Mononuclear cell (primary cell): ENCODE data around the gene SHC3. TPM values are rescaled to one million over a fixed set of nuclear protein-coding genes. Genes with fewer than 3 reads are reported as not detected.

Experiments
- H3K27me3 ChIP-seq: 2 replicates; pipeline ENCODE4 v1.6.0; 2011; ENCODE audit warnings: low read length, control low read depth; ENCODE audit not compliant: insufficient read depth
- H3K4me1 ChIP-seq: 2 replicates; pipeline ENCODE4 v1.5.1; 2011; ENCODE audit warnings: mild to moderate bottlenecking, low read length, control low read depth; ENCODE audit not compliant: insufficient read depth
- H3K4me3 ChIP-seq: 2 replicates; pipeline ENCODE4 v1.5.1; 2011; ENCODE audit warnings: mild to moderate bottlenecking, low read length, moderate library complexity
- H3K9me3 ChIP-seq: 2 replicates; pipeline ENCODE4 v1.5.1; 2011; ENCODE audit warnings: low read depth, mild to moderate bottlenecking, control low read depth, low read length
- total RNA-seq: library from RNA; depleted of rRNA; stranded (reverse); fragments of >200 nt; gene quantifications from one replicate; pipeline ENCODE4 v1.2.3, GENCODE V29; 2012

Gene SHC3
- total RNA-seq, 1 donor: under 0.01 TPM

GRCh38 chr9:89115426-89115825 lies 63.2 kb downstream of the SHC3 start:
- Histone ChIP-seq H3K4me3 (no peak overlapping the region), H3K27me3 (peaks cover 7% of the 10 kb centered on the region), H3K9me3 (no peaks in the 10 kb centered on the region), H3K4me1 (no peaks in the 10 kb centered on the region)

GRCh38 chr9:89114741-89115140 lies 63.9 kb downstream of the SHC3 start:
- H3K9me3 ChIP-seq: no peaks in the 10 kb centered on the region
- H3K4me1 ChIP-seq: no peaks in the 10 kb centered on the region
- peaks cover 6% of the 10 kb centered on the region for H3K27me3 ChIP-seq
- H3K4me3 ChIP-seq: no peak overlapping the region

GRCh38 chr9:89113851-89114250 lies 64.8 kb downstream of the SHC3 start:
- Histone ChIP-seq H3K4me3 (no peak overlapping the region), H3K4me1 (no peaks in the 10 kb centered on the region), H3K27me3 (peaks cover 2% of the 10 kb centered on the region), H3K9me3 (no peaks in the 10 kb centered on the region)

- no peaks in the 10 kb centered on the region for H3K9me3 ChIP-seq
- H3K4me3 ChIP-seq: no peak overlapping the region
Observed at GRCh38 chr9:89112243-89112642, 66.4 kb downstream of the SHC3 start.

GRCh38 chr9:89109666-89110065 lies 69.0 kb downstream of the SHC3 start:
- Histone ChIP-seq H3K27me3 (peaks cover 2% of the 10 kb centered on the region), H3K4me3 (no peak overlapping the region), H3K9me3 (no peaks in the 10 kb centered on the region)

More at GRCh38 chr9:89112243-89112642, 66.4 kb downstream of the SHC3 start:
- H3K27me3 ChIP-seq: peaks cover 2% of the 10 kb centered on the region
- no peaks in the 10 kb centered on the region for H3K4me1 ChIP-seq

GRCh38 chr9:89107406-89107805 lies 71.2 kb downstream of the SHC3 start:
- Histone ChIP-seq H3K27me3 (no peaks in the 10 kb centered on the region), H3K4me1 (no peaks in the 10 kb centered on the region), H3K9me3 (no peaks in the 10 kb centered on the region), H3K4me3 (no peak overlapping the region)

More at GRCh38 chr9:89109666-89110065, 69.0 kb downstream of the SHC3 start:
- H3K4me1 ChIP-seq: no peaks in the 10 kb centered on the region

- Histone ChIP-seq H3K9me3 (no peaks in the 10 kb centered on the region), H3K4me3 (no peak overlapping the region), H3K4me1 (no peaks in the 10 kb centered on the region), H3K27me3 (no peaks in the 10 kb centered on the region)
Observed at GRCh38 chr9:89106224-89106851, 72.3 kb downstream of the SHC3 start.

GRCh38 chr9:89104821-89105220 lies 73.8 kb downstream of the SHC3 start:
- Histone ChIP-seq H3K27me3 (no peaks in the 10 kb centered on the region), H3K9me3 (no peaks in the 10 kb centered on the region), H3K4me3 (no peak overlapping the region), H3K4me1 (no peaks in the 10 kb centered on the region)

GRCh38 chr9:89097219-89097618 lies 81.4 kb downstream of the SHC3 start:
- H3K4me3 ChIP-seq: no peak overlapping the region
- no peaks in the 10 kb centered on the region for H3K4me1 ChIP-seq
- no peaks in the 10 kb centered on the region for H3K27me3 ChIP-seq
- no peaks in the 10 kb centered on the region for H3K9me3 ChIP-seq

- no peaks in the 10 kb centered on the region for H3K4me1 ChIP-seq
- no peak overlapping the region for H3K4me3 ChIP-seq
- no peaks in the 10 kb centered on the region for H3K9me3 ChIP-seq
- H3K27me3 ChIP-seq: no peaks in the 10 kb centered on the region
Observed at GRCh38 chr9:89096807-89097206, 81.8 kb downstream of the SHC3 start.

GRCh38 chr9:89095761-89096528 lies 82.7 kb downstream of the SHC3 start:
- Histone ChIP-seq H3K4me3 (no peak overlapping the region), H3K4me1 (no peaks in the 10 kb centered on the region), H3K27me3 (no peaks in the 10 kb centered on the region), H3K9me3 (no peaks in the 10 kb centered on the region)

GRCh38 chr9:89093201-89093975 lies 85.2 kb downstream of the SHC3 start:
- H3K4me3 ChIP-seq: no peak overlapping the region
- H3K9me3 ChIP-seq: no peaks in the 10 kb centered on the region
- no peaks in the 10 kb centered on the region for H3K27me3 ChIP-seq
- peaks cover 4% of the 10 kb centered on the region for H3K4me1 ChIP-seq

- Histone ChIP-seq H3K4me1 (peaks cover 4% of the 10 kb centered on the region), H3K9me3 (no peaks in the 10 kb centered on the region), H3K4me3 (no peak overlapping the region), H3K27me3 (peaks cover 4% of the 10 kb centered on the region)
Observed at GRCh38 chr9:89089176-89089575, 89.4 kb downstream of the SHC3 start.

GRCh38 chr9:89083626-89084025 lies 95.0 kb downstream of the SHC3 start:
- Histone ChIP-seq H3K27me3 (peaks cover 4% of the 10 kb centered on the region), H3K9me3 (no peaks in the 10 kb centered on the region), H3K4me3 (no peak overlapping the region), H3K4me1 (peaks cover 2% of the 10 kb centered on the region)

GRCh38 chr9:89080193-89080592 lies 98.4 kb downstream of the SHC3 start:
- no peaks in the 10 kb centered on the region for H3K9me3 ChIP-seq
- H3K27me3 ChIP-seq: no peaks in the 10 kb centered on the region
- no peaks in the 10 kb centered on the region for H3K4me1 ChIP-seq

More at GRCh38 chr9:89080193-89080592, 98.4 kb downstream of the SHC3 start:
- no peak overlapping the region for H3K4me3 ChIP-seq
